Mammary epithelial cell (primary cell): ENCODE results near the gene NOL11.

Experiments used
- CTCF ChIP-seq, 2 donors: IDR thresholded peaks in 1 of 2; conservative IDR thresholded peaks in 1 of 2; 2 replicates each; pipeline ENCODE4 v1.5.1; 2011 to 2012; ENCODE audit warnings: inconsistent platforms in 2 of 2, low read length in 2 of 2, mild to moderate bottlenecking in 2 of 2, control low read depth in 1 of 2, low read depth in 1 of 2; ENCODE audit not compliant: insufficient read depth in 1 of 2; ENCODE audit errors: extremely low read depth in 1 of 2
- EZH2 ChIP-seq: IDR thresholded peaks from 2 replicates; pipeline ENCODE4 v1.6.1; 2012; ENCODE audit warnings: low read length, inconsistent platforms, borderline replicate concordance

- no peak for TF ChIP-seq CTCF (conservative IDR thresholded peaks at IDR 0.05 in 1 of 2, IDR thresholded peaks at IDR 0.05 in 1 of 2; ENCODE audit: extremely low read depth in 1 of 2, insufficient read depth in 1 of 2, low read depth in 1 of 2, low read length in 2 of 2)
- TF ChIP-seq EZH2: no peak
Observed at GRCh38 chr17:67754001-67754400, 36.3 kb downstream of the NOL11 start.
